A673 (cell line): ENCODE results near the gene VASH1. TPM values are rescaled to one million over a fixed set of nuclear protein-coding genes. Genes with fewer than 3 reads are reported as not detected.

Source experiments
- BruUV-seq: library from RNA; stranded (reverse); fragments of 400-500 nt; replicated peaks from 2 replicates; lab custom pipeline; 2021; lab: Mats Ljungman, UMichigan
- CTCF ChIA-PET: fragments of 300-600 bp; sonication (Branson Sonifier 250); formaldehyde crosslinking; loops from one replicate; lab custom pipeline; 2022; ENCODE audit warnings: antibody characterized with exemption; lab: Charles Lee
- POLR2A ChIA-PET: fragments of 300-600 bp; sonication (Branson Sonifier 250); formaldehyde crosslinking; loops from one replicate; lab custom pipeline; 2022; ENCODE audit warnings: antibody characterized with exemption; ENCODE audit not compliant: low non-redundant PET; lab: Charles Lee
- DNase-seq: peaks from one replicate; pipeline ENCODE4 v3.0.0-alpha.2; 2015; ENCODE audit warnings: low spot score
- H3K27ac ChIP-seq: fragments of 200-600 bp; sonication (generic); 2 replicates; pipeline ENCODE4 v1.5.1; 2016; ENCODE audit warnings: mixed run types, low read depth, mild to moderate bottlenecking, mixed read lengths, antibody characterized with exemption, low read length; ENCODE audit not compliant: poor library complexity, severe bottlenecking
- H3K27me3 ChIP-seq: fragments of 200-600 bp; sonication (generic); replicated peaks from 2 replicates; pipeline ENCODE4 v1.6.1; 2017; ENCODE audit warnings: mixed run types, low read depth, mild to moderate bottlenecking, mixed read lengths, antibody characterized with exemption, low read length; ENCODE audit not compliant: insufficient read depth, poor library complexity
- H3K36me3 ChIP-seq: fragments of 200-600 bp; sonication (generic); 2 replicates; pipeline ENCODE4 v1.6.1; 2016; ENCODE audit warnings: mixed run types, mild to moderate bottlenecking, mixed read lengths, antibody characterized with exemption, low read length; ENCODE audit not compliant: insufficient read depth, poor library complexity, severe bottlenecking
- H3K4me1 ChIP-seq: fragments of 200-600 bp; sonication (generic); 2 replicates; pipeline ENCODE4 v1.6.1; 2017; ENCODE audit warnings: mixed run types, mild to moderate bottlenecking, mixed read lengths, antibody characterized with exemption, low read length; ENCODE audit not compliant: insufficient read depth, poor library complexity, severe bottlenecking
- H3K4me3 ChIP-seq: fragments of 200-600 bp; sonication (generic); 2 replicates; pipeline ENCODE4 v1.5.1; 2016; ENCODE audit warnings: low read depth, mixed run types, mild to moderate bottlenecking, mixed read lengths, low read length; ENCODE audit not compliant: poor library complexity, severe bottlenecking
- H3K9me3 ChIP-seq: fragments of 200-600 bp; sonication (generic); 2 replicates; pipeline ENCODE4 v1.6.1; 2016; ENCODE audit warnings: mixed run types, low read depth, mild to moderate bottlenecking, mixed read lengths, antibody characterized with exemption, low read length; ENCODE audit not compliant: poor library complexity, severe bottlenecking
- CTCF ChIP-seq: fragments of 300-800, 200-600 bp; sonication (generic); conservative IDR thresholded peaks from 2 replicates; pipeline ENCODE4 v1.5.1; 2017; ENCODE audit warnings: low read depth, mild to moderate bottlenecking, antibody characterized with exemption, low read length, moderate library complexity, mixed read lengths
- EZH2 ChIP-seq: fragments of 200-600 bp; sonication (generic); IDR thresholded peaks from 2 replicates; pipeline ENCODE4 v1.6.1; 2017; ENCODE audit warnings: borderline replicate concordance, low read depth, mild to moderate bottlenecking, mixed read lengths, antibody characterized with exemption, low read length; ENCODE audit not compliant: poor library complexity, severe bottlenecking
- intact Hi-C: fragments of 100-400 bp; cut with micrococcal nuclease; formaldehyde crosslinking; loops from one replicate; pipeline ENCODE4 v1.10.0; 2022; ENCODE audit not compliant: unreplicated experiment
- total RNA-seq: library from RNA; stranded (reverse); gene quantifications from 2 replicates; pipeline ENCODE4 v1.2.3, GENCODE V29; 2021

The VASH1 gene
- total RNA-seq, 1 experiment from 2014 or later = 6.8 TPM

GRCh38 chr14:76753541-76754198 lies 7.6 kb upstream of the VASH1 start:
- ChIA-PET CTCF (interaction anchor here (0.6 kb wide), 1 partner anchor 38 kb away, joined by 15 read pairs; no protein-coding TSS in a partner anchor), POLR2A (no interaction called here)
- intact Hi-C loops = no loop called here
- no TSS peak for BruUV-seq
- no peaks in the 10 kb centered on the region for H3K9me3 ChIP-seq
- TF ChIP-seq EZH2 (no peak), CTCF (no peak)
- H3K4me3 ChIP-seq = no peak overlapping the region
- no peaks in the 10 kb centered on the region for H3K36me3 ChIP-seq
- DNase-seq = no peak
- H3K27me3 ChIP-seq = no peaks in the 10 kb centered on the region
- no peak overlapping the region for H3K27ac ChIP-seq
- no peaks in the 10 kb centered on the region for H3K4me1 ChIP-seq

DNA sequence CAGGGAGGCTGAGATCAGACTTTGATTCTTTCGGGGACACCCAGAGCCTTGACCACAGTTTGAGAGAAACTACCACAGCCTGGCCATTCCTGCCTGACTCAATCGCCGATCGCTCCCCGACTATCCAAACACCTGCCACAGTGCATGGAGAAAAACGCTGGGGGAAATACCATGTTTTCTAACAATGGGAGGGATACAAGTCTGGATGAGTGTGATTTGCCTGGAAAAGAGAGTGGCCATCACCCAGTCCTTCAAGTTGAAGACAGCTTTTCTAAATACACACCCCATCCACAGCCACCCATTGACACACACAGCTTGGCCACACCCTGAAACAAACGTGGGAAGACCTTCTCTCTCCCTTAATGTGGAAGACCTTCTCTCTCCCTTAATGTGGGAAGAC lies 6.7 kb upstream of the VASH1 start:
- Histone ChIP-seq H3K27me3 (no peaks in the 10 kb centered on the region), H3K36me3 (no peaks in the 10 kb centered on the region), H3K27ac (no peak overlapping the region), H3K4me1 (no peaks in the 10 kb centered on the region), H3K9me3 (no peaks in the 10 kb centered on the region), H3K4me3 (no peak overlapping the region)
- ChIA-PET POLR2A (no interaction called here), CTCF (interaction anchor here (0.6 kb wide), 1 partner anchor 39 kb away, joined by 15 read pairs; no protein-coding TSS in a partner anchor)
- no peak for DNase-seq
- intact Hi-C loops = no loop called here
- TF ChIP-seq EZH2 (no peak), CTCF (no peak)
- no TSS peak for BruUV-seq

DNA sequence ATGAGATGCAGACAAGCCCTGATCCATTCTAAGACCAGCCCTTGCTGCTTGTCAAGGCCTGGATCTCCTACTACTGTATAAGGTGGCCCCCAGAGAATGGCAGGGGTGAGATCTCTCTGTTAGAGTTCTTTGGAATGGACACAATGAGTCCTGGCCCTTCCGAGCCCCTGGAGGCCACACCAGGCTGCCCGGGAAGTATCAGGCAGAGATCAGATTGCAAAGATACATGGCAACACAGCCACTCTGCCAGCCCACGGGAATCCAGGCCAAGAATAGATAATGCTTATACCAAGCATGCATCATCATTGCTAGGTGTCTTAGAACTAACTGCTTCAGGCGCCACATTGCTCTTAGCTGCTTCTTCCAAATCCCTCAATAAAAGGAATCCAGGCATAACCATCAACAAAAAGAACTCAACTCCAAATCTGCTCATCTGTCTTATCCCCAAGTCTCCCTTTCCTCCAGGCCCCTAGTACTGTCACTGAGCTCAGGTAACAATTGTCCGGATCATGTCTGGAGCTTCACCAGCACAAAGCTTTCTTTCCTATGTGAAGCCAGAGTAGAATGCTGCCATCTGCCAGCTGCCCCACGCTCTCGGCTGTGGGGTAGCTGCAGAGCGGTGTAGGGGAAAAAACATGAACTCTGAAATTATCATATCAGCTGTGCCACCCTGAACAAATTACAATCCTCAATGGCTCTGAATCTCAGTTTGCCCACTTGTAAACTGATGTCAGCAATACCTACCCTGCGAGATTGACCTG lies 5.5 kb upstream of the VASH1 start:
- Histone ChIP-seq H3K27me3 (no peaks in the 10 kb centered on the region), H3K4me3 (no peak overlapping the region), H3K36me3 (no peaks in the 10 kb centered on the region), H3K4me1 (no peaks in the 10 kb centered on the region), H3K9me3 (no peaks in the 10 kb centered on the region), H3K27ac (no peak overlapping the region)
- intact Hi-C loops = no loop called here
- CTCF ChIA-PET = no interaction called here
- DNase-seq = no peak
- no TSS peak for BruUV-seq
- POLR2A ChIA-PET = no interaction called here
- TF ChIP-seq EZH2 (no peak), CTCF (no peak)
